ENCODE measurements around the gene ZNF771.

Gene ZNF771

DNA sequence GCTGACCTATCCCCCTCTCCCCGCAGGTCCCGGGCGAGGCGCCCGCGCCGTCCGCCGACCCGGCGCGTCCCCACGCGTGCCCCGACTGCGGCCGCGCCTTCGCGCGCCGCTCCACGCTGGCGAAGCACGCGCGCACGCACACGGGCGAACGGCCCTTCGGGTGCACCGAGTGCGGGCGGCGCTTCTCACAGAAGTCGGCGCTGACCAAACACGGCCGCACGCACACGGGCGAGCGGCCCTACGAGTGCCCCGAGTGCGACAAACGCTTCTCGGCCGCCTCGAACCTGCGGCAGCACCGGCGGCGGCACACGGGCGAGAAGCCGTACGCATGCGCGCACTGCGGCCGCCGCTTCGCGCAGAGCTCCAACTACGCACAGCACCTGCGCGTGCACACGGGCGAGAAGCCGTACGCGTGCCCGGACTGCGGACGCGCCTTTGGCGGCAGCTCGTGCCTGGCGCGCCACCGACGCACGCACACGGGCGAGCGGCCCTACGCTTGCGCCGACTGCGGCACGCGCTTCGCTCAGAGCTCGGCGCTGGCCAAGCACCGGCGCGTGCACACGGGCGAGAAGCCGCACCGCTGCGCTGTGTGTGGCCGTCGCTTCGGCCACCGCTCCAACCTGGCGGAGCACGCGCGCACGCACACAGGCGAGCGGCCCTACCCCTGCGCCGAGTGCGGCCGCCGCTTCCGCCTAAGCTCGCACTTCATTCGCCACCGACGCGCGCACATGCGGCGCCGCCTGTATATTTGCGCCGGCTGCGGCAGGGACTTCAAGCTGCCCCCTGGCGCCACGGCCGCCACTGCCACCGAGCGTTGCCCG, 10.3 kb downstream of the ZNF771 start:
- Histone ChIP-seq H3K4me2 (peak overlapping the region; percentile 88), H3K79me2 (ENCODE audit: insufficient read depth, low read depth) (peaks cover 1% of the 10 kb centered on the region; the same call in 1 of the 2 replicates), H4K20me1 (ENCODE audit: insufficient read depth) (no peaks in the 10 kb centered on the region), H3K27me3 (ENCODE audit: insufficient read depth, low read depth) (no peaks in the 10 kb centered on the region), H3K9ac (peak overlapping the region; percentile 59), H3K27ac (peak overlapping the region; percentile 68), H3K36me3 (ENCODE audit: insufficient read depth) (no peaks in the 10 kb centered on the region), H2AFZ (ENCODE audit: low read depth) (peak overlapping the region; percentile 78), H3K4me3 (IDR thresholded peaks at IDR 0.05; ENCODE audit: insufficient read depth, low read depth, low read length) (no peak overlapping the region), H3K4me1 (ENCODE audit: low read depth, poor library complexity, severe bottlenecking) (peaks cover 39% of the 10 kb centered on the region)
- no peak for TF ChIP-seq CTCF (conservative IDR thresholded peaks at IDR 0.05; ENCODE audit: low read depth, low read length)

GRCh38 chr16:30418350-30419181, 11.2 kb downstream of the ZNF771 start:
- H3K27ac ChIP-seq, result peak overlapping the region; percentile 68
- no peaks in the 10 kb centered on the region for H4K20me1 ChIP-seq (ENCODE audit: insufficient read depth)
- H3K36me3 ChIP-seq (ENCODE audit: insufficient read depth), result 0 out of 2 replicates have a peak, but pooled peaks cover 3% of the 10 kb centered on the region
- H3K27me3 ChIP-seq (ENCODE audit: insufficient read depth, low read depth), result no peaks in the 10 kb centered on the region
- H3K4me3 ChIP-seq (IDR thresholded peaks at IDR 0.05; ENCODE audit: insufficient read depth, low read depth, low read length), result no peak overlapping the region
- TF ChIP-seq CTCF (conservative IDR thresholded peaks at IDR 0.05; ENCODE audit: low read depth, low read length), result no peak; the same call in 1 of the 2 replicates
- H3K79me2 ChIP-seq (ENCODE audit: insufficient read depth, low read depth), result no peaks in the 10 kb centered on the region; the same call in 1 of the 2 replicates
- peak overlapping the region; percentile 78 for H2AFZ ChIP-seq (ENCODE audit: low read depth)
- peaks cover 35% of the 10 kb centered on the region for H3K4me1 ChIP-seq (ENCODE audit: low read depth, poor library complexity, severe bottlenecking)
- peak overlapping the region; percentile 88 for H3K4me2 ChIP-seq
- peak overlapping the region; percentile 59 for H3K9ac ChIP-seq

- Histone ChIP-seq H3K27me3 (ENCODE audit: insufficient read depth, low read depth) (no peaks in the 10 kb centered on the region), H3K4me1 (ENCODE audit: low read depth, poor library complexity, severe bottlenecking) (peaks cover 23% of the 10 kb centered on the region), H3K4me2 (no peak overlapping the region), H3K79me2 (ENCODE audit: insufficient read depth, low read depth) (peaks cover 8% of the 10 kb centered on the region; the same call in 1 of the 2 replicates), H4K20me1 (ENCODE audit: insufficient read depth) (no peaks in the 10 kb centered on the region), H3K27ac (no peak overlapping the region), H2AFZ (ENCODE audit: low read depth) (no peak overlapping the region), H3K9ac (no peak overlapping the region), H3K36me3 (ENCODE audit: insufficient read depth) (peaks cover 9% of the 10 kb centered on the region; the same call in 1 of the 2 replicates), H3K4me3 (IDR thresholded peaks at IDR 0.05; ENCODE audit: insufficient read depth, low read depth, low read length) (no peak overlapping the region)
- no peak for TF ChIP-seq CTCF (conservative IDR thresholded peaks at IDR 0.05; ENCODE audit: low read depth, low read length)
Measured at GRCh38 chr16:30421010-30421409, 13.6 kb downstream of the ZNF771 start.

DNA sequence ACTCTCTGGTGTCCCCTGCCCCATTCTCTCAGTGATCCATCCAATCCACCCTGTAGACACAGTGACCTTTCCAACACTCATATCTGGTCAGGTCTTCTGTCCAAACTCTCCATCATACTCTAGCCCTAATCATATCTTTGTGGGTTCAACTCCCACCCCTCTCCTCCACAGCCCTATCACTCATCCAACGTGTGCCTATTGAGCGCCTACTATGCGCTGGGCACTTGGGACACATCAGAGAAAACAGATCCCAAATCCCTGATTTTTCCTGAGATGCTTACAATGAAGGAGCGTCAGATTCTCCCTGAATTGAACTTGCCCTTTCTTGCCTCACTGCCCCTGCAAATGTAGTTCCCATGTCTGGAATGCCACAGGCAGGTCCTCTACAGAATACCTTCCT, 20.6 kb downstream of the ZNF771 start:
- Histone ChIP-seq H3K27ac (no peak overlapping the region), H3K4me2 (peak overlapping the region; percentile 91; the same call in 1 of the 2 replicates), H2AFZ (ENCODE audit: low read depth) (no peak overlapping the region), H3K79me2 (ENCODE audit: insufficient read depth, low read depth) (peaks cover 36% of the 10 kb centered on the region), H4K20me1 (ENCODE audit: insufficient read depth) (no peaks in the 10 kb centered on the region), H3K4me3 (IDR thresholded peaks at IDR 0.05; ENCODE audit: insufficient read depth, low read depth, low read length) (no peak overlapping the region), H3K4me1 (ENCODE audit: low read depth, poor library complexity, severe bottlenecking) (peaks cover 15% of the 10 kb centered on the region), H3K9ac (no peak overlapping the region), H3K36me3 (ENCODE audit: insufficient read depth) (peaks cover 9% of the 10 kb centered on the region; the same call in 1 of the 2 replicates), H3K27me3 (ENCODE audit: insufficient read depth, low read depth) (no peaks in the 10 kb centered on the region)
- TF ChIP-seq CTCF (conservative IDR thresholded peaks at IDR 0.05; ENCODE audit: low read depth, low read length), result no peak

Data from KMS-11 (cell line).